Activated T-helper 9 cell treated with anti-CD3 and anti-CD28 coated beads, Interleukin-2, amount 50 U/mL, for 16 hours (primary cell): Measurements from ENCODE around the gene TMEM175.

ENCODE experiments used
- DNase-seq: peaks from one replicate; pipeline ENCODE4 v3.0.0-alpha.2; 2020; ENCODE audit warnings: low read depth

TMEM175 gene

DNA sequence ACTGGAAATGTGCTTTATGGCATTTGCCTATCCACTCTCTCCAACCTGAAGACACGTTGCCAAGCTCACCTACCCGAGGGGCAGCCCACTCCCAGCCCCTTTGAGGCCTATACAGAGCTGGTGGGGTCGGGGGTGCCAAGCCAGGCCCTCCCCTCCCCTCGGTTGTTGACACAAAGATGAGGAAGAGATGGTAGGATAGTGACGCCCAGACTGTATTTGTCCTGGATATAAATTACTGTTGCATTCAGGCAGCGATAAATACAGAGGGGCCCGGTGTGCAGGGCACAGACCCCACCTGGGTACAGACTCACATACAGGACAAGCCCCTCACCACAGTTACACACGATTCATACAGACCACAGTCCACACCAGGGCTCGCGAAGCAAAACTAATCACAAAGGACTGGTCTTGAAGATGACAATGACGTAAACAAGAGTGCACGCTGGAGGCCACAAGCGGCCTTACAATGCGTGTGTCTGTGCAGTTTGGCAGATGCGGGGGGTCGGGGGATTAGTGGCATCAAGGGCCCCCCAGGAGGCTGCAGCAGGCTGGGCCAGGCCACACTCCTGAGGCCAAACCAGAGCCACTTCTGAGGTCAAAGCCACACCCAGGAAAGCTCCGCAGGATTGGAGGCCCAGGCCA, 26.6 kb downstream of the TMEM175 start:
- no peak for DNase-seq

DNA sequence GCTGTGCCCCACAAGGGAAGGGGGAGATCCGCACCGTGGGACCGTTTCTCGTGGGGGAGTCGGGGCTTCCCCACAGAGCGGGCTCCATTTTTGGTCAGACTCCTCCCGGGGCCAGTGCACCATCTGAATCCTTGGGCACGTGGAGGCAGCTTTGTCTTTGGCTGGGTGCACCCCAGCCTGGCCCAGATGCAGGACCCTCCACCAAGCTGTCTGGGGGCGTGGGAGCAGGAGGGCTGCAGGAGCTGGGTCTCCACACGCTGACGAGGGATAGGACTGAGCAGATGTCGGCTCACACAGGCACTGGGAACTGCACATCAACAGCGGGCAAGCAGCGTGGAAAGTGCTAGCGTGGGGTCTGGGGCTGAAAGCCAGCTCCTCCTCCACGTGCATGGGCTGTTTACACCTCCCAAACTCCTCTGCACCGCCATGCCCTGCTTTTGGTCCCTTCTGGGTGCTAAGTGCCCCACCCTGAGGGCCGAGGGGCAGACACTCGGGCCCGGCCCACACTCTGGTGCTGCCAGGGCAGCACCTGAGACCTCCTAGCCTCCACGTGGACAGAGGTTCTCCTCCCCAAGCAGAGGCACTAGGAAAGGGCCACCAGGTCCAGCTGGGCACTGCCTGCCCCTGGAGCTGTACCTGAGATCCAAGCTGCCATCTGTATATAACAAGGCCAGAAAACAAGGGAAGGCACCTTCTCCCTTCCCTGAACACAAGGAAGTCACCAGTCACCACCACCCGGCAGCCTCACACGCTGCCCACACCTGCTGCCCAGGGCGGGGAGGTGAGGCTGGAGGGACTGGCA, 27.3 kb downstream of the TMEM175 start:
- DNase-seq = no peak

DNA sequence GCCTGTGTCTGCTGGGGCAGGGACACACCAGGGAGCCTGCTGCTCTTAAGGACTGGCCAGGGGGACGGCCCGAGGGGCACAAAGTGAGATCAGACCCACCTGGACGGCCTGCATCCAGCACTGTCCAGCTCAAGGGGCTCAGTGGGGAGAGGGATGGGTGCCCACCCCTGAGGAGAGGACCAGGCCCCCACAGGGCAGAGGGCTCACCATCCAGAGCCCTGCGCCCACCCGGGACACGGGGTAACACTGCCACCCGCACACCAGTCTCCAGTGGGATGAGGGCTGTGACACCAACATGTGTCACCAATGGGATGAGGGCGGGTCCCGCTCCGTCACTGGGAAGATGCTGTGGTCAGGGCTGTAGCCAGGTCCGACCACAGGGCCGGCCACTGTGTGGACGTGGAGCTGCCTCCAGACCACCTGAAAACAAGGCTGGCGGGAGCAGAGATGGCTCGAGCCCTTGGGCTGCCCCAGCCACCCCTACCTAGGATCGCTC, 27.9 kb downstream of the TMEM175 start:
- DNase-seq = no peak

DNA sequence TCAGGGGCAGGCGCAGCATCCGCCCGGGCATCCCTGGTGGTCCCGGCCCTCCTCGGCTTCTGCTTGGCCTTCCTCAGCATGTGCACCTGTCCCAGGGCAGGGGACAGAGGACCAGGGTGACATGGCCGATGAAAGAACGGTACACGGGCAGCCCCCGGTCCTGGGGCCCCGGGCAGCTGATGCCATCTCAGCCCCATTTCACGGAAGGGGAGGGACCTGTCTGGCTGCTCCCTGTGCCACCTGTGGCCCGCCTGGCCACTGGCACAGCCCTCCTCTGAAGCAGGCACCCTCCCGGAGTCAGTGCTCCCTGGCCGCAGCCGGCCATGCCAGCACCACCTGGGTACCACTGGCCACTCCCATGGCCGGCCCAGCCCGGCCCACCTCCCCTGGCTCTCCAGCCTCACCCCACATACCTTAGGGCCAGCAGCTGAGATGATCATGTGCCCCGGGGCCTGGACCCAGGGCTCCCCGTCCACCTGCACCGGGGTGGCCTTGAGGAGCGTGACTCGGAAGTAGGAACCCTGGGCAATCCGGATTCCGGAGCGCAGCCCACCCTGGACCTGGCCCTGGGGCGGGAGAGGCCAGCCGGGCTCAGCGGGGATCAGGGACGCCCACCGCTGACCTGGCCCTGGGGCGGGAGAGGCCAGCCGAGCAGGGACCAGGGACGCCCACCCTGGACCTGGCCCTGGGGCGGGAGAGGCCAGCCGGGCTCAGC, 28.5 kb downstream of the TMEM175 start:
- DNase-seq = no peak

DNA sequence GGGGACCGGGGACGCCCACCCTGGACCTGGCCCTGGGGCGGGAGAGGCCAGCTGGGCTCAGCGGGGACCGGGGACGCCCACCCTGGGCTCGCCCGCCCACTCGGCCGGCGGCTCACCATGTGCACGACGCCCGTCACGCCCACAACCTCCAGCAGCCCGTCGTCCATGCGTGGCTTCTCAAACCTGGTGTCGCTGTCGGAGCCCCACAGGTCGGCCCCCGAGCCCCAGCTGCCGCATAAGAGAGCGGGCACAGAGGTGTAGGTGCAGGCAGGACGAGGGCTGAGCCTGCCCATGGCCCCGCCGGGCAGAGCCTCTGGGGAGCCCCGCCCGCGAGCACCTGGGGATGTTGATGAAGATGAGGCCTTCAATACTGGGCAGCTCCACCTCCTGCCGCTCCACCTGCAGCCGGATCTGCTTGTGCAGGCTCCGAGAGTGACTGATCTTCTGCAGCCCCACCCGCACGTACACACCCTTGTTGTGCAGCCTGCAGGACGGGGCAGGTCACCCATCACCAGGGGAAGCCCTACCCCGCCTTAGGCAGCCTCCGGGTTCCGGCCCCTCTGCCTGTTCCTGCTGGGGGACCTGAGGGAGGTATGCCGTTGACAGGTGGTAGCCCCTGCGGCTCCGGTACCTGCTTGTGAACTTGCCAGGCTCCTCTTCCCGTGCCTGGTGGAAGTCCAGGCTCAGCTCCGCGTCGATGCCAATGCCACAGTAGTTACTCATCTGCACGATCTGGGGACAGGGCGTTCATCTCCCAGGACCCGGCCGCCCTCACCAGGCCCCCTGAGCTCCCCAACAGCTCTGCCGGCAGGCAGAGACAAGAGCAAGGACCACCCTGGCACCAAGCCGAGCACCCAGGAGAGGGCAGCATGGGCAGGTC, 29.3 kb downstream of the TMEM175 start:
- DNase-seq = no peak

DNA sequence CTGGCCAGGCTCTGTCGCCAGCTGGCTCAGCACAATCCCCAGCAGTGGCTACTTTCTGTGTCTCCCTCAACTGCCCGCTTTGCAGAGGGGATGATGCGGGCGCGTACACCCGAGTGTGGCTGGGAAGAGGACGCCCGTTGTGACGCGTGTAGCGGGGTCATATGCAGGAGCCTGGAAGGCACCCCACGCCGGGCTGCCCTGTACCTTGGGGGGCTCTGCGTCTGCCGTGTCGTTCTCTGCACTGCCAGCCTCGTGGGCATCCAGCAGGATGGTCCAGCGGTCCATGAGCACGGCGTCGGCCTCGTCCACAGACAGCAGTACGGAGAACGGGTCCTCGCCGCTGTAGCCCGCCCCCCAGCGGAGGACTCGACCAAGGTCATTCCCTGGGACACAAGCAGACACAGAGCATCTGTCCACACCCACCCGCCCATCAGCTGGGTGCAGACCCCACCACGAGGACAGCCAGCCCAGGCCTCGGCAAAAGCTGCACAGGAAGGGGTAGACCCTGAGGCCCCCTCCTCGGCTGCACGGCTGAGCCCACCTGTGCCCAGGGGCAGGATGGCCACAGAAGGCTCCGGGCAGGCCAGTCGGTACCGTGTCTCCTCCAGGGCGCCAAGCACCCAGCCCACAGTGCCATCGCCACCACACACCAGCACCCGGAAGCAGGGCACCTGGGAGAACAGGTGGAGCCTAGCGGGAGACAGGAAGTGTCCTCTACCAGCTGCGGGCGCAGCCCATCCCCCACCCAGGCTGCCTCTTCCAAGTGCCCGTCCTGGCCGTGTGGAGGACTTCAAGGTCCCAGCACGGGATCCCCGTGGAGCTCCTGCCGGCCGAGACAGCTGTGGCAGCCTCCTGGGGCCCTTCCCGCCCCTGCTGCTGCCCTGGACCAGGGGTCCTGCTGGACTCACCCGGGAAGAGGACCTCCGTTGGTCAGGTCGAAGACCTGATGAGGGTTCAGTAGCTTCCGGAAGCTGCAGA, 30.3 kb downstream of the TMEM175 start:
- no peak for DNase-seq

DNA sequence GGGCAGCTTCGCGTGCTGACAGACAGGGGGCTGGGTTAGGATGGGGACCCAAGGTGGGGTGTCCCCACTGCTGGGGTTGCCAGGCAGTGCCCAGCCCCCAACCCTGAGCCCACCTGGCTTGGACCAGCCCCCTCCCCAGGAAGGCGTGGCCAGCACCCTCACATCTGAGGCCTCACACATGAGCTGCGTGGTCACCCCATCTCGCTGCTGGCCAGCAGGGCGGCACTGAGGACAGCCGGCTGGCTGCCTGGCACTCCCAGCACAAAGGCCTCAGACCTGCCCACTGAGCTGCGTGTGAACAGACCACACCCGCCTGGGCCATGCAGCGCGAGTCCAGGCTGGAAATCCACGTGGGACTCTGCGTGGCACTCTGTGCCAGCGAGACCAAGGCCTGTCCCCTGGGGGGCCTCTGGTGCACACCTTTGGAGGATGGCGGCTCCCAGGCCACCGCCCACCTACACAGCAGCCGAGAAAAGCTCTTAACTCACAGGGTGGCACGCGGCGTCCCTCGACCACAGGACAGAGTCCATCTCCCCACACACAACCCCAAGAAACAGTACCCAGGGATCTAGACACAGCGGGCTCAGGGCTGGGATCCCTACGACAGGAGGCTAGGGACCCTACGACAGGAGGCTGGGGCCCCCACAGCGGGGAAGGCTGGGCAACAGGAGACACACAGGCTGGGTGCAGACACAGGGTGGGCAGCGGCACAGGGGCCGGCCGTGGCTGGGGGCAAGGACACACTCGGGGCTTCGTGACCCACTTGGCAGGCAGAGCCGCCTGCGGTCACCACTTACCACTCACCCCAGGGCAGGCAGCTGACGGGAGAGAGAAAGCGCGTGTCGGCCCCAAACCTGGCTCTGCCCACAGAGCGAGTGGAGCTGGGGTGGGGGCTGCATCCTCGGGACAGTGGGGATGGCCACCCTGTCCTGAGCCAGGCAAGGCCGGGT, 31.3 kb downstream of the TMEM175 start:
- no peak for DNase-seq

DNA sequence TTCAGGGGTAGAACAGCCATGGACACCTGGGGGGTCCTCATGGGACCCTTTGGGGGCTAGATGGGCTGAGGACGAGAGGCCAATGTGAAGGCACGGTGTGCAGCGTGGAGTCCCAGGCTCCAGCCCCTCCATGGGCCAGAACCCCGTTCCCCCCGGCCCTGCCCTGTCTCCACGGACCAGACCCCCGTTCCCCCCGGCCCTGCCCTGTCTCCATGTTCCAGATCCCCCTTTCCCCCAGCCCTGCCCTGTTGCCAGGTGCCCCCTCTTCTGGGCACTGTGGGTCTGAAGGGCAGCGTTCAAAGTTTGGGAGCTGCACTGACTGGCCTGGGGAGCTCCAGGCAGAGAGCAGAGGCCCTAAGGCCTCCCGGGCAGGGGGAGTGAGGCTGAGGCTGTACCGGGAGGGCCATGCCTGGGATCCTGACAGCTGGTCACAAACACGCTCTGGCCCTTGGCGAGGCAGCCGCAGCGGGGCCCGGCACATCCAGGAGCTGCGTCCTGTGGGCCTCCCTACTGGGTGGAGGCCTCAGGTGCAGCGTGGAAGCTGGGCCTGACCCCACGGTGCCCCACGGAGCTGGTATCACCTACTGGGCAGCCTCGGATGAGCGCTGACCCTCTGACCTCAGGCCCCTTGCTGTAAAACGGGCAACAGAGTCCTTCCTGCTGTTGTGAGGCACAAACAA, 32.2 kb downstream of the TMEM175 start:
- DNase-seq = no peak

DNA sequence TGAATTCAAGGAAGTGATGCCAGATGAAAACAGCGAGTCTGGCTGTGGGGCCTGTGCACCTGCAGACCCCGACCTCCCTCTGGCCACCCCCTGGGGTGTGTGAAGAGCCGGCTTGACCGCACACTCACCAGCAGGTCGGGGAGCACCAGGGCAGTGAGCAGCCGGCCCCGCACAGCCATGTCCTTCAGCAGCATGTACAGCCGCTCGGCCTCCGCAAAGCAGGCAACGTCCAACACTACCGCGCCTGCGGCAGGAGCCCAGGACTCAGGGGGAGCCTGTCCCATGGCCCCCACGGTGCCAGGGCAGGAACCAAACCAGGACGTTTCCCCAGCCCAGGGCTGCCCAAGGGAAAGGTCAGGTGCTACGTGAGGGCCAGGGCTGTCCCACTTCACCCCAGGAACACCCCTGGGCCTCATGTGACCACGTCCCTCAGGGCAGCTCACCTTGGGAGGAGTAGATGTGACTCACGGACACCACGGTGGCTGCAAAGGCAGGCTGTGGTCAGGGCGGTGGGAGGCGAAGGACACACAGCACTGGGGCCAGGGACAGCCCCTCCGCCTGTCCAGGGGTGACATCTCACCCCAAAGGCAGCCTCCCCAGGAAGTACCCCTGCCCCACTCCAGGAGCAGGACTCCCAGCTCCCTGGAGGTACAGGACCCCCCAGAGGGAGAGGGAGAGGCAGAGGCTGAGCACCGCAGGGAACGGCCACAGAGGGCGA, 32.9 kb downstream of the TMEM175 start:
- DNase-seq = no peak

DNA sequence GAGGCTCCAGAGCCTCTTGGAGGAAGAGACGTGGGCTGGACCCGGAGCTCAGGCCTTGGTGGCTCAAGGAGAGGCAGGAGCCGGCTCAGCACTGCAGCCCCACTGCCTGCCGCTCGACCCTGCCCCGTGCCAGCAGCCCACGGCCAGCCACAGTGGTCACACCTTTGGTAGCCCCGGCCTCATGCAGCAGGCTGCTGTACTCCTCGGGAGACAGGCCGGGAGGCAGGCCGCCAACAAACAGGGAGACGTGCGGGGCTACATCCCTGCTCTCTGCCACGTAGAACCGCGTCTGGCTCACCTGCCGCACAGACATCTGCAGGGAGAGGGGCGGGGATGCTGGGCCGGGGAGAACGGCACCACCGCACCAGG, 33.5 kb downstream of the TMEM175 start:
- no peak for DNase-seq

DNA sequence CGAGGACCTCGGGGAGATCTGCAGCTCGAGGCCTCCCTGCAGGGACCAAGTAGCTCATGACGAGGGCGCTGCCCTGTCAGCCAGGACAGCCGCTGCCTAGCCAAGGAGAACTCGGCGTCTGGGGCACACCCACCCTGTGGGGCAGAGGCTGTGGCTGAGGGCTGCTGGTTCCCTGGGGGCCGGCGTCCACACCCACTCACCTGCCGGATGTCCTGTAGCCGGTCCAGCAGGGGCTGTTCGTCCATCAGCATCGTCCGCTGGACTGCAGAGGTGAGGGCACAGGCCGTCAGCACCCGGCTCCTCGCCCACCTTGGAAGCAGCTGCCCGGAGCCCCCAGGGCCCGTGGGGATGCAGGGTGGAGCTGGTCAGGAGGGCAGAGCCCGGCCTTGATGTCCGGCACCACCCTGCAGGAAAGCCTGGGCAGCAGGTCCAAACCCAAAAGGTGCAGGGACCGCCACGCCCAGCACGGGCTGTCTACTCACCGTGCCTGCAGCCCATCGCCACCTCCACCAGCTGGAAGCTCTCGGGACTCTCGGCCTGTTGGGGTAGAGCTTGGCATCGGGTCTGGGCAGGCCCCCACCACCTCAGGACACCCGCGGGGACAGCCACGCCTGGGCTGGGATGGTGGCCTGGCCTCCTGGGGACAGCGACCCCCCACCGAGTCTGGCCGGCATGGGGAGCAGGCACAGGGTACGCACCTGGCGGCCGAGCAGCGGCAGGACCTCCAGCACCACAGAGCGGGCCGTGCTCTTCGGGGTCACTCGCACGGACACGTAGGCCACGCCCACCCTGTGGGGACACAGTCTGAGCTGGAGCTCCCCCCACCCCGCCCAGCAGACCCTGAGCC, 34.2 kb downstream of the TMEM175 start:
- no peak for DNase-seq

DNA sequence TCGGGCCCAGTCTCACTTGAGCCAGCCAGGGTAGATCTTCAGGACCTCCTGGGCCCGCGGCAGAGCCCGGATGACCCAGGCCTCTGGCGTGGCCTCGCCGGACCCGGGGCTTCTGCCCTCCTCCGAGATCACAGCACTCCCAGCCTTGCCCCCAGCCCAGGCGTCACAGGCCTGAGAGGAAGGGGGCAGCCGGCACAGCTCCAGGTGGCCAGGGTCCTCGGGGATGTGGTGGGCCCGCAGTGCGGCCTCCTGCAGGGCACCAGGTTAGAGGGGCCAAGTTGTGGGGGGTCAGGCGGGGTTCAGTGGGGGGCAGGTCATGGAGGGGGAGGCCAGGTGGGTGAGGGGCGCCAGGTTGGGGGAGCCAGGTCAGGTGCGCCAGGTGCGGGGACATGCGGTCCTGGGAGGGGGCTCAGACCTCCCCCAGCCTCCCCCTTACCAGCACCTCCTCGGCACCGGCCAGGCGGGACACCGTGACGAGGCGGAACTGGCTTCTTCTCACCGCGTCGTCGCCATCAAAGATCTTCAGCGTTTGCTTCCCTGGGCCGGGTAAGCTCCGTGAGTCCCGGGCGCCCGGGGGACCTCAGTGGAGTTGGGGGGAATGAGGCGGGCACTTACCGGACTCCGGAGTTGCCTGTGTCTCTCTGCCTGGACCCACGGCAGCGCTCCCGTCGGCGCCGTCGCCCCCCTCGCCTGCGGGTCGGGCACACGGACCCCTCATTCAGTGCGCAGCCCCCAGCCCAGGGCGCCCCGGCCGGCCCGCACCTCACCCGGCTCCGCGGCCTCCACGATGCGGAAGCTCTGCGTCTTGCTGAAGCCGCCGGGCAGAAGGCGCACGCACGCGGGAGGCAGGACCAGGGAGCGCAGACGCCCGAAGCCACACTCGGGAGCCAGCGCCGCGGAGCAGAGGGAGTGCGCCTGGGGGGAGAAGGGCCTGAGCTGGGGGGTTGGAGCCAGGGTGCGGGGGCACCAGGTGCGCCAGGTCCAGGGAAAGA, 35.1 kb downstream of the TMEM175 start:
- DNase-seq = no peak

DNA sequence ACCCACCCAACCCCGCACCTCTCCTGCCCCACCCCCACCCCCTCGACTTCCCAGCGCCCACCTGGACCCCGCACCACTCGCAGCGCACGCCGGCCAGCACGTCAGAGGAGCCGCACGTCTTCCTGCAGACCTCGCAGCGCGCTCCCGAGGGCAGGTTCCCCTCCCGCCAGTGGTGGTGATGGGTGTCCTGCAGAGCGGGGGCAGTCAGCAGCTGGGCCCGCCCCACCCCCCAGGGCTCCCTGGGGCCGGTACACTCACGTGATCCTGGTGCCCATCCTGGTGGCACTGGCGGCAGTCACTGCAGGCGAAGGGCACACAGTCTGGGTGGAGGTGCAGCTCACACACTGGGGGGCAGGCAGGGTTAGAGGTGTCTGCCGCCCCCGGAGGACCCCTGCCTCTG, 36.0 kb downstream of the TMEM175 start:
- no peak for DNase-seq

DNA sequence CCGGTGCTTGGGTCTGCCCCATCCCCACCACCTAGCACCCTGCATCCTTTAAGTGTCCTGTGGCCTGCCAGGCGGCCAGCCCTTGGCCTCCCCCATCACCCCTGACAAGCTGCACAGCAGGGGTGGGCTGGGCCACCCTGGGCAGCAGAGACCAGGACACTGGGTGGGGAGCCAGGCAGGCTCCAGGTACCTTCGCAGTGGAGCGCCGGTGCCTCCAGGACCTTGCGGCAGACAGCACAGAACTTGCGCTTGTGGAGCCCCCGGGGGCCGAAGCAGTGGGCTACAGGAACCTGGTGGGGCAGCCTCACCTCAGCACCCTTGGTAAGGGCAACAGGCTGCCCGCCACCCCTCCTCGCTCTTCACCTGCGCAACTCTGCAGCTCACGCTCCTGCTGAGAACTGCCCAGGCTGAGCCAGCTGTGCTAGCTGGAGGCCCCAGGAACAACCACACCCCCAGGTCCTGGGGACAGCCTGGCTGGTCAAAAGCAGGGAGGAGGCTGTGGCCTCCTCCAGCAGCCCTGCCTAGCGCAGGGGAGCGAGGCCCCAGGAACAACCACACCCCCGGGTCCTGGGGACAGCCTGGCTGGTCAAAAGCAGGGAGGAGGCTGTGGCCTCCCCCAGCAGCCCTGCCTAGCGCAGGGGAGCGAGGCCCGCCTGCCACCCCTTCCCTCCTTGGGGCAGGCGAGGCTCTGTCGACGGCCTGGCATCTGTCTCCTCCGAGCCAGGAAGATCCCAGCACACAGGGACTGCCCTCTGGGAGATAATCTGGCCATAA, 36.5 kb downstream of the TMEM175 start:
- no peak for DNase-seq

DNA sequence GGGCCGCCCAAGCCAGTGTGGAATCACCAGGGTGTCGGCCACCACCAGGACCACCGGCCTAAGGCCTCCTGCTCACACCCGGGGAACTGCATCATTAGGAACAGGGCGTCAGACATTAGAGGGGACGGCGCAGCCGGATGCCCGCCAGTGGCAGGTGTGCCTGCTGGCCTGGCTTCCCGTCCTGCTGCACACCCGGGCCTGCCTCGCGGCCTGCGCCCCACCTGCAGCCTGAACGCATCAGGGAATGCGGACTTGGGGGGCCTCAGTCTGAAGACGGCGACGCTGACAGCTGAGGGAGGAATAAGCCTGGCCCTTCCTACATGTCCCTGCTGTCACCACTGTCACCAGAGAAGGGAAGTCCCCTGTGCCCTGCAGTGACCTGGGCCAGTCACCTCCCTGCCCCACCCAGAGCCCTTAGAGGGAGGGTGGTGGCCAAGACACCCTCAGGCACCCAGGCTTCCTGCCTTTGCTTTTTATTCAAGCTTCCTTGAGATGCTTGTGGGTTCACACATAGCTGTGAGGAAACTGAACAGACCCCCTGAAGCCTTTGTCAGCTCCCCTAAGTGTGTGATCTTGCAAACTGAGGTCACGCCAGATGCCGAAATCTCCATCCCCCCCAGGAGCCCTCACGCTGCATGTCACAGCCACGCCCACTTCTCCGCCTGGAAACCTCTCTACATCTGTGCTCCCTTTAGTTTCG, 37.9 kb downstream of the TMEM175 start:
- DNase-seq = no peak
